T-helper 2 cell treated with Interferon-gamma antibody and Interleukin-4, amounts not matched to agents 100 ng/mL and 5 ng/mL, for 36 hours (primary cell): Measurements from ENCODE around the gene CCDC120. TPM values are rescaled to one million over a fixed set of nuclear protein-coding genes. Genes with fewer than 3 reads are reported as not detected.

Experiments used
- intact Hi-C: fragments of 100-400 bp; cut with micrococcal nuclease; formaldehyde crosslinking; loops from one replicate; pipeline ENCODE4 v1.15.1; 2023
- total RNA-seq: library from RNA; stranded (reverse); gene quantifications from 2 replicates; pipeline ENCODE4 v1.2.3, GENCODE V29; 2022

Gene CCDC120
- total RNA-seq, 1 donor from 2014 or later, result 8.7 TPM

DNA sequence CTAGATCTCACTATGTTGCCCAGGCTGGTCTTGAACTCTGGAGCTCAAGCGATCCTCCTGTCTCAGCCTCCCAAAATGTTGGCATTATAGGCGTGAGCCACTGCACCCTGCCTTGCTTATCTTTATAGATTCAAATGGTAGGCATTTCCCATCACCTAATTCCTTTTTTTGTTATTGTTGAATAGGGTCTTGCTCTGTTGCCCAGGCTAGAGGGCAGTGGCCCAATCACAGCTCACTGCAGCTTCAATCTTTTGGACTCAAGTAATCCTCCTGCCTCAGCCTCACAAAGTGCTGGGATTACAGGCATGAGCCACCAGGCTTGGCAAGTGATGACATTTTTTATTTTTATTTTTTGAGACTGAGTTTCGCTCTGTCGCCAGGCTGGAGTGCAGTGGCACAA lies 37.6 kb downstream of the CCDC120 start:
- intact Hi-C loops, result no loop called here

- intact Hi-C loops, result loop anchor here (1.0 to 2.0 kb wide), 4 partner anchors 21 to 54 kb away; partner anchors contain the start of genes GPKOW and PRAF2
Observed at GRCh38 chrX:49100704-49101628, 42.2 kb downstream of the CCDC120 start.

DNA sequence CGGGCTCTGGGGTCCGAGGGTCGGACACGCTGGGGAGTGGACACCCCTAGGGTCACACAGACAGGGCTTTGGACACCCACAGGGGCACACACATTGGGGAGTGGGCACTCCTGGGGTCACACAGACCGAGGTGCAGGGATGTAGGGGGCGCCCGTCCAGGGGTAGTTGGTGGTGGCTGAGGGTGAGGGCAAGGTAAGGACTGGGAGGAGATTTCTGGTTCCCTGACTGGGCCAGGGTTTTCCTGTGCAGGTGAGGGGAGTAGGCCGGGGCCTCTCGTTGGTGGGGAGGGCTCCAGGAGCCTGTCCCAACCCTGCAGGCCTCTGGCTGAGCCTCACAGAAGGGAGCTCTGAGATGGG lies 42.8 kb downstream of the CCDC120 start:
- intact Hi-C loops, result loop anchor here (1.0 to 2.0 kb wide), 3 partner anchors 22 to 53 kb away; partner anchors contain the start of genes GPKOW and PRAF2

DNA sequence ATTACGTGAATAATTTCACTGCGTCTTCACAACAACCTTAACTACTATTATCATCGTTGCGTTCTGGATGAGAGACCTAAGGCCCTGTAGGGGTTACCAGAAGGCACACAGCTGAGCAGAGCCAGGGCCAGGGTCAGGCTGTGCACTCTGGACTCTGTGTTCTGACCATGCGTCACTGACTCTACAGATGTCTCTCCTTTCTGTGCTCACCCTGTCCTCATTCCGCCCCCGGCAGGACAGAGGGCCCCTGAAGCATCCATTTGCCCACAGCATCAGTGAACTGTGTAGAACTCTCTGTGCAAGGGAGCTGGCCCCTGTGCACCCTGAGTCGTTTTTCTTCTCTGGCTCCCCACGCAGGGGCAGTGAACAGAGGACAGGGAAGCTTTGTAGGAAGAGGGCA lies 43.4 kb downstream of the CCDC120 start:
- intact Hi-C loops, result no loop called here

GRCh38 chrX:49103637-49104036 lies 44.8 kb downstream of the CCDC120 start:
- intact Hi-C loops, result no loop called here

- intact Hi-C loops, result no loop called here
Observed at GRCh38 chrX:49106296-49106695, 47.5 kb downstream of the CCDC120 start.

GRCh38 chrX:49106930-49107329 lies 48.1 kb downstream of the CCDC120 start:
- intact Hi-C loops, result no loop called here

GRCh38 chrX:49108641-49109040 lies 49.8 kb downstream of the CCDC120 start:
- intact Hi-C loops, result no loop called here

DNA sequence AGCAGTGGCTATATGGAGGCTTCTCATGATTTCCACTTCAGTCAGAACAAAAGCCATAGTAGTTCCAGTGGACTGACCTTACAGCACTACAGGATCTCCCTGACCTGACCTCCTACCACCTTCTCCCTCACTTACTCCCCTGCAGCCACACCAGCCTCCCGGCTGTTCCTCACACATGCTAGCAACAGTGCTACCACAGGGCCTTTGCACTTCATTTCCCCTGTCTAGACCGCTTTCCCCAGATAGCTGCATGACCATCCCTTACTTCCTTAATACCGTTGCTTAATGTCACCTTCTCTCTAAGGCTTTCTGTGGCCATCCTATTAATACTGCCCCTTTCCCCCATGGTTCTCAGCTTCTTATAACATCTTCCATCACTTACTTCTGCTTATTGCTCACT lies 51.6 kb downstream of the CCDC120 start:
- intact Hi-C loops, result no loop called here

DNA sequence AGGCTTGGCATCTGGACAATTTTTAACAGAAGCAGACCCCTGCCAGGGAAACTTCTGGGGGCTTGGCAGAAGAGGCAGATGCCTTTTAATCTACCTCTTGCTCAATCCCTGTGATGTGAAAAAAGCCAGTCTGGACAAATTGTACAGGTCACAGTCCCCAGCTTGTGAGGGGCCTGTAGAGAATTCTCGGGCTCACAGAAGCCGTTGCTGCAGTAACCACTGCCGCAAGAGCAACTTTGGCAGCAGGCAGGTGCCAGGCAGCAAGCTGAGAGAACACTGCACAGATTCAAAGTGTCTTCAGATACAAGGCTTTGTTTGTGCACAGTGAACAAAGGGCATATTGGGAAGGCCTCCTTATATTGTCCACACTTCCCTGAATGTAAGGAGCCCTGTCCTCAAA lies 53.0 kb downstream of the CCDC120 start:
- intact Hi-C loops, result no loop called here

GRCh38 chrX:49116076-49116475 lies 57.3 kb downstream of the CCDC120 start:
- intact Hi-C loops, result no loop called here

- intact Hi-C loops, result no loop called here
Observed at GRCh38 chrX:49116716-49117115, 57.9 kb downstream of the CCDC120 start.

DNA sequence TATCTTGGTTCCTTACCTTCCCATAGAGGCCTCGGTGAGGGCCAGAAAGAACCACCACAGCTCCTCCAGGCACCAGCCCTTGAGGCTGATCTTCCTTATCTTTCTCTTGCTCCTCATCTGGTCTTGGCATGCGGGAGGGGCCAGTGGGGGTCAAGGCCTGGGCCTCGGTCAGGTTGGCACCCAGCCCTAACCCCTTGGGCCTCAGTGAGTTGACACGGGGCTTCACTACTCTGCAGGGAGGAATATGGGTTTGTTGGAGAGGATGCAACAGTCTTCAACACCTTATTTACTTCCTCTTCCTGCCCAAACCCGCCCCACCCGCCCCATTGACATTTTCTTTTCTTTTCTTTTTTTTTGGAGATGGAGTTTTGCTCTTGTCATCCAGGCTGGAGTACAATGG lies 58.8 kb downstream of the CCDC120 start:
- intact Hi-C loops, result no loop called here

Other genes starting within 250 kb of the CCDC120 start
- gene ERAS, start 232.5 kb upstream of the CCDC120 start, total RNA-seq, result not detected in 2 replicates
- 0.20 TPM in 1 of 2 replicates, not detected in the other for gene PCSK1N, start 223.4 kb upstream of the CCDC120 start, total RNA-seq
- 46.3 and 48.2 TPM in 2 replicates for gene TIMM17B, start 161.2 kb upstream of the CCDC120 start, total RNA-seq
- 77.5 and 77.9 TPM in 2 replicates for gene PQBP1, start 161.1 kb upstream of the CCDC120 start, total RNA-seq
- gene SLC35A2, start 147.4 kb upstream of the CCDC120 start, total RNA-seq, result 17.9 and 18.3 TPM in 2 replicates
- gene PIM2, start 140.0 kb upstream of the CCDC120 start, total RNA-seq, result 196 TPM in 2 replicates
- gene OTUD5, start 101.4 kb upstream of the CCDC120 start, total RNA-seq, result 50.2 and 50.9 TPM in 2 replicates
- gene KCND1, start 87.2 kb upstream of the CCDC120 start, total RNA-seq, result 3.4 and 4.0 TPM in 2 replicates
- 85.6 and 94.5 TPM in 2 replicates for gene GRIPAP1, start 56.7 kb upstream of the CCDC120 start, total RNA-seq
- 27.2 and 29.3 TPM in 2 replicates for gene TFE3, start 15.6 kb upstream of the CCDC120 start, total RNA-seq
- 15.6 and 19.0 TPM in 2 replicates for gene PRAF2, start 15.0 kb downstream of the CCDC120 start, total RNA-seq
- 49.0 and 51.4 TPM in 2 replicates for gene WDR45, start 20.9 kb downstream of the CCDC120 start, total RNA-seq
- gene GPKOW, start 64.7 kb downstream of the CCDC120 start, total RNA-seq, result 28.0 and 28.2 TPM in 2 replicates
- 1.8 and 2.3 TPM in 2 replicates for gene MAGIX, start 103.8 kb downstream of the CCDC120 start, total RNA-seq
- gene PLP2, start 112.9 kb downstream of the CCDC120 start, total RNA-seq, result 143 TPM in 2 replicates
- 12.3 and 12.7 TPM in 2 replicates for gene PRICKLE3, start 127.4 kb downstream of the CCDC120 start, total RNA-seq
- gene SYP, start 141.2 kb downstream of the CCDC120 start, total RNA-seq, result 0.95 and 1.3 TPM in 2 replicates
- gene CACNA1F, start 174.3 kb downstream of the CCDC120 start, total RNA-seq, result 0.14 and 0.36 TPM in 2 replicates
- 29.3 and 30.4 TPM in 2 replicates for gene CCDC22, start 176.5 kb downstream of the CCDC120 start, total RNA-seq
- gene FOXP3, start 205.7 kb downstream of the CCDC120 start, total RNA-seq, result 13.8 and 14.8 TPM in 2 replicates
- gene PPP1R3F, start 210.8 kb downstream of the CCDC120 start, total RNA-seq, result 14.8 and 16.1 TPM in 2 replicates
- gene GAGE10, start 244.6 kb downstream of the CCDC120 start, total RNA-seq, result not detected in 2 replicates